ENCODE data around the gene EML4. TPM values are rescaled to one million over a fixed set of nuclear protein-coding genes. Genes with fewer than 3 reads are reported as not detected.

The EML4 gene
- total RNA-seq, 4 donors from 2014 or later: 23.3 to 52.4 (median 31.7) TPM

- no peak for TF ChIP-seq CTCF (IDR thresholded peaks at IDR 0.05; ENCODE audit: low read depth)
Measured at GRCh38 chr2:42223855-42224268, 54.7 kb downstream of the EML4 start.

- TF ChIP-seq CTCF (IDR thresholded peaks at IDR 0.05; ENCODE audit: low read depth): no peak
Measured at GRCh38 chr2:42224422-42225067, 55.4 kb downstream of the EML4 start.

- no peak for TF ChIP-seq CTCF (IDR thresholded peaks at IDR 0.05; ENCODE audit: low read depth)
Measured at GRCh38 chr2:42225573-42225972, 56.4 kb downstream of the EML4 start.

GRCh38 chr2:42227491-42227890 is 58.3 kb downstream of the EML4 start:
- no peak for TF ChIP-seq CTCF (IDR thresholded peaks at IDR 0.05; ENCODE audit: low read depth)

- no peak for TF ChIP-seq CTCF (IDR thresholded peaks at IDR 0.05; ENCODE audit: low read depth)
Measured at GRCh38 chr2:42228101-42228500, 58.9 kb downstream of the EML4 start.

GRCh38 chr2:42229949-42230348 is 60.8 kb downstream of the EML4 start:
- TF ChIP-seq CTCF (IDR thresholded peaks at IDR 0.05; ENCODE audit: low read depth): no peak

- no peak for TF ChIP-seq CTCF (IDR thresholded peaks at IDR 0.05; ENCODE audit: low read depth)
Measured at GRCh38 chr2:42230891-42231290, 61.7 kb downstream of the EML4 start.
